Colonic mucosa (tissue), 4 donors: ENCODE data around the gene ZNF318. TPM values are rescaled to one million over a fixed set of nuclear protein-coding genes. Genes with fewer than 3 reads are reported as not detected.

ENCODE experiments used
- DNase-seq: peaks from one replicate; pipeline ENCODE4 v3.0.0-alpha.2; 2020
- H3K27ac ChIP-seq: fragments of 200-600 bp; one replicate; pipeline ENCODE4 v1.8.0; 2021
- H3K27me3 ChIP-seq: fragments of 200-600 bp; one replicate; pipeline ENCODE4 v1.8.0; 2021
- H3K36me3 ChIP-seq: fragments of 200-600 bp; one replicate; pipeline ENCODE4 v1.8.0; 2021
- H3K4me1 ChIP-seq: fragments of 200-600 bp; one replicate; pipeline ENCODE4 v1.8.0; 2021; ENCODE audit warnings: mild to moderate bottlenecking
- H3K4me3 ChIP-seq: fragments of 200-600 bp; one replicate; pipeline ENCODE4 v1.8.0; 2021
- H3K9ac ChIP-seq, 2 donors: one replicate each; pipeline ENCODE4 v1.7.0; 2013; ENCODE audit warnings: control low read depth in 2 of 2, low read depth in 2 of 2, low read length in 2 of 2
- H3K9me3 ChIP-seq: fragments of 200-600 bp; one replicate; pipeline ENCODE4 v1.8.0; 2021
- intact Hi-C: fragments of 100-400 bp; cut with DNase I; formaldehyde crosslinking; loops from one replicate; pipeline ENCODE4 v1.14.1; 2022
- total RNA-seq, 2 donors: library from RNA; stranded (reverse); fragmentation: NEBNext Ultra II Directional in 1 of 2; extraction: Animal tissue kit (Norgen Biotek cat#: 25700) in 1 of 2; gene quantifications; one replicate each; pipeline ENCODE4 v1.2.1, GENCODE V29; 2021
- TF ChIP-seq, protein P1 (sequence below): fragments of 200-600 bp; IDR thresholded peaks from one replicate; pipeline ENCODE4 v1.8.0; 2022; ENCODE audit warnings: antibody characterized with exemption, mild to moderate bottlenecking
- donor health status: healthy.
- donor health status: DM: no; HTN: no; CAD: no.
- donor health status: DM: no; HTN: no; CAD: no.

ZNF318 gene
- total RNA-seq, 2 donors from 2014 or later: 12.3 TPM

DNA sequence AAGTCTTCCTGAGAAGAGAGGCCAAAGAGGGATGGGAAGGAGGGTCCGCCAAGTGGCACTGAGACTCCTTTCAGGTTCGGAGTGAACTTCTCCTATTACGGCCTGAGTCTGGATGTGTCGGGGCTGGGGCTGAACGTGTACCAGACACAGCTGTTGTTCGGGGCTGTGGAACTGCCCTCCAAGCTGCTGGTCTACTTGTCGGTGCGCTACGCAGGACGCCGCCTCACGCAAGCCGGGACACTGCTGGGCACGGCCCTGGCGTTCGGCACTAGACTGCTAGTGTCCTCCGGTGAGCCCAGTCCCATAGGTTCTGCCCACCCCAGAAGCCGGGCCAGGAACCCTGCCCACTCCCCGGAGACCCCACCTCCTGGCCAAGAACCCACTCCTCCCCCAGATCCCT lies 67.3 kb downstream of the ZNF318 start:
- H3K9ac ChIP-seq: no peak overlapping the region
- H3K9me3 ChIP-seq: no peaks in the 10 kb centered on the region
- H3K4me1 ChIP-seq: no peaks in the 10 kb centered on the region
- no peak overlapping the region for H3K27ac ChIP-seq
- intact Hi-C loops: no loop called here
- TF ChIP-seq, protein P1, sequence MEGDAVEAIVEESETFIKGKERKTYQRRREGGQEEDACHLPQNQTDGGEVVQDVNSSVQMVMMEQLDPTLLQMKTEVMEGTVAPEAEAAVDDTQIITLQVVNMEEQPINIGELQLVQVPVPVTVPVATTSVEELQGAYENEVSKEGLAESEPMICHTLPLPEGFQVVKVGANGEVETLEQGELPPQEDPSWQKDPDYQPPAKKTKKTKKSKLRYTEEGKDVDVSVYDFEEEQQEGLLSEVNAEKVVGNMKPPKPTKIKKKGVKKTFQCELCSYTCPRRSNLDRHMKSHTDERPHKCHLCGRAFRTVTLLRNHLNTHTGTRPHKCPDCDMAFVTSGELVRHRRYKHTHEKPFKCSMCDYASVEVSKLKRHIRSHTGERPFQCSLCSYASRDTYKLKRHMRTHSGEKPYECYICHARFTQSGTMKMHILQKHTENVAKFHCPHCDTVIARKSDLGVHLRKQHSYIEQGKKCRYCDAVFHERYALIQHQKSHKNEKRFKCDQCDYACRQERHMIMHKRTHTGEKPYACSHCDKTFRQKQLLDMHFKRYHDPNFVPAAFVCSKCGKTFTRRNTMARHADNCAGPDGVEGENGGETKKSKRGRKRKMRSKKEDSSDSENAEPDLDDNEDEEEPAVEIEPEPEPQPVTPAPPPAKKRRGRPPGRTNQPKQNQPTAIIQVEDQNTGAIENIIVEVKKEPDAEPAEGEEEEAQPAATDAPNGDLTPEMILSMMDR: no peak
- DNase-seq: no peak
- H3K4me3 ChIP-seq: no peak overlapping the region
- H3K27me3 ChIP-seq: no peaks in the 10 kb centered on the region
- H3K36me3 ChIP-seq: no peaks in the 10 kb centered on the region

- Histone ChIP-seq H3K36me3 (no peaks in the 10 kb centered on the region), H3K9me3 (no peaks in the 10 kb centered on the region), H3K27me3 (no peaks in the 10 kb centered on the region), H3K27ac (no peak overlapping the region), H3K9ac (no peak overlapping the region), H3K4me1 (no peaks in the 10 kb centered on the region), H3K4me3 (no peak overlapping the region)
- intact Hi-C loops: no loop called here
- no peak for DNase-seq
- TF ChIP-seq, protein P1: no peak
Observed at GRCh38 chr6:43301081-43301870, 68.2 kb downstream of the ZNF318 start.

DNA sequence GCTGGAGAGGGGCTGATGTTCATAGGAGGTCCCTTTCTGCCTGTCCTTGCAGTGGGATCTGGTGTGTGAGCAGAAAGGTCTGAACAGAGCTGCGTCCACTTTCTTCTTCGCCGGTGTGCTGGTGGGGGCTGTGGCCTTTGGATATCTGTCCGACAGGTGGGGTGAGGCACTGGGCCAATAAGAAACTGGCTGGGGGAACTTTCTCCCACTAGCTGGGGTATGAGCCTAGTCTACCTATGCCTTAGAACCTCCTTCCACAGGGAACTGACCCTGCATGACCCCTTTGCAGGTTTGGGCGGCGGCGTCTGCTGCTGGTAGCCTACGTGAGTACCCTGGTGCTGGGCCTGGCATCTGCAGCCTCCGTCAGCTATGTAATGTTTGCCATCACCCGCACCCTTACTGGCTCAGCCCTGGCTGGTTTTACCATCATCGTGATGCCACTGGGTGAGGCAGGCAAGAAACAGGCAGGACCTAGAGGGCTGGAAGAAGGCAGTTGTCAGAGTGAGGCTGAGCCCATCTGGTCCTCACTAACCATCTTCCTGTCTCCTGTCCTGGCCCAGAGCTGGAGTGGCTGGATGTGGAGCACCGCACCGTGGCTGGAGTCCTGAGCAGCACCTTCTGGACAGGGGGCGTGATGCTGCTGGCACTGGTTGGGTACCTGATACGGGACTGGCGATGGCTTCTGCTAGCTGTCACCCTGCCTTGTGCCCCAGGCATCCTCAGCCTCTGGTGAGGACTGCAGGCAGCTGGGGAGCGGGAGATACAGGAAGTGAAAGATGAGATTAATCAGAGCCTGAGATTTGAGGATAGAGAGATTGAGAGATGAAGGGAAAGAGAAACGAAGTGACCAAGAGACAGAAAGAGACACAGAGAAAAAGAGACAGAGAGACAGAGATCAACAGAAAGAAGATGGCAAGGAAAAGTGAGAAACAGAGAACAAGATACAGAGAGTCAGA lies 69.8 kb downstream of the ZNF318 start:
- Histone ChIP-seq H3K4me1 (no peaks in the 10 kb centered on the region), H3K9ac (no peak overlapping the region), H3K36me3 (no peaks in the 10 kb centered on the region), H3K9me3 (no peaks in the 10 kb centered on the region), H3K27ac (no peak overlapping the region), H3K4me3 (no peak overlapping the region), H3K27me3 (no peaks in the 10 kb centered on the region)
- no peak for DNase-seq
- intact Hi-C loops: no loop called here
- TF ChIP-seq, protein P1: no peak

GRCh38 chr6:43298565-43299337 lies 70.7 kb downstream of the ZNF318 start:
- Histone ChIP-seq H3K9me3 (no peaks in the 10 kb centered on the region), H3K27me3 (no peaks in the 10 kb centered on the region), H3K4me3 (no peak overlapping the region), H3K27ac (no peak overlapping the region), H3K4me1 (no peaks in the 10 kb centered on the region), H3K36me3 (no peaks in the 10 kb centered on the region), H3K9ac (no peak overlapping the region)
- TF ChIP-seq, protein P1: no peak
- no peak for DNase-seq
- intact Hi-C loops: no loop called here
